Body of pancreas (tissue), 4 donors: ENCODE results near the gene COX19. TPM values are rescaled to one million over a fixed set of nuclear protein-coding genes. Genes with fewer than 3 reads are reported as not detected.
A peak's percentile ranks its signal among the peaks of the same experiment; 100 is the strongest.

Experiments used
- ATAC-seq: fragments of 150-250 bp; one replicate; pipeline ENCODE4 v1.9.1; 2016
- DNase-seq, 4 donors: peaks; one replicate each; pipeline ENCODE4 v3.0.0-alpha.2; 2019
- H3K27ac ChIP-seq, 4 donors: fragments of 200-600 bp; sonication (generic); 1 replicate in 3 of 4; 2 replicates in 1 of 4; pipeline versions ENCODE4 v1.5.1 to v1.6.1; 2016 to 2019; ENCODE audit warnings: mild to moderate bottlenecking in 1 of 4, mixed read lengths in 1 of 4, moderate library complexity in 1 of 4
- H3K27me3 ChIP-seq, 2 donors: fragments of 200-600 bp; sonication (generic); one replicate each; pipeline ENCODE4 v1.6.0; 2016; ENCODE audit warnings: mild to moderate bottlenecking in 1 of 2
- H3K36me3 ChIP-seq, 2 donors: fragments of 200-600 bp; sonication (generic); replicated peaks in 1 of 2; 2 replicates each; pipeline ENCODE4 v1.5.1; 2016; ENCODE audit warnings: low read depth in 2 of 2; ENCODE audit not compliant: insufficient read depth in 1 of 2
- H3K4me1 ChIP-seq: fragments of 200-600 bp; sonication (generic); one replicate; pipeline ENCODE4 v1.6.0; 2016
- H3K4me3 ChIP-seq, 2 donors: fragments of 200-600 bp; sonication (generic); 1 replicate in 1 of 2; 2 replicates in 1 of 2; pipeline ENCODE4 v1.5.1; 2016 to 2019
- H3K9me3 ChIP-seq, 3 donors: fragments of 200-600 bp; sonication (generic); 1 replicate in 2 of 3; 2 replicates in 1 of 3; pipeline ENCODE4 v1.5.1; 2016
- CTCF ChIP-seq, 7 experiments: fragments of 450-650 bp in 4 of 7; fragments of 200-600 bp in 3 of 7; sonication (generic) in 3 of 7; IDR thresholded peaks; one replicate each; pipeline ENCODE4 v1.5.1; 2016 to 2019; ENCODE audit warnings: antibody characterized with exemption in 7 of 7
- POLR2A ChIP-seq, 3 donors: fragments of 450-650 bp; IDR thresholded peaks; one replicate each; pipeline ENCODE4 v1.6.1; 2016; ENCODE audit warnings: antibody characterized with exemption in 3 of 3, mild to moderate bottlenecking in 2 of 3
- WGBS, 2 donors: methylation state at CpG; one replicate each; pipeline ENCODE4 v1.1.5; 2017; 5-methylcytosine and 5-hydroxymethylcytosine counted together
- intact Hi-C: fragments of 100-400 bp; cut with DNase I; formaldehyde crosslinking; loops from one replicate; pipeline ENCODE4 v1.15.1; 2023
- total RNA-seq, 2 donors: library from RNA; depleted of rRNA; stranded (reverse); fragments of >200 nt; gene quantifications; one replicate each; pipeline ENCODE4 v1.1.0, GENCODE V29; 2016

COX19 gene
- total RNA-seq, 2 donors from 2014 or later: 9.6 to 25.1 TPM

DNA sequence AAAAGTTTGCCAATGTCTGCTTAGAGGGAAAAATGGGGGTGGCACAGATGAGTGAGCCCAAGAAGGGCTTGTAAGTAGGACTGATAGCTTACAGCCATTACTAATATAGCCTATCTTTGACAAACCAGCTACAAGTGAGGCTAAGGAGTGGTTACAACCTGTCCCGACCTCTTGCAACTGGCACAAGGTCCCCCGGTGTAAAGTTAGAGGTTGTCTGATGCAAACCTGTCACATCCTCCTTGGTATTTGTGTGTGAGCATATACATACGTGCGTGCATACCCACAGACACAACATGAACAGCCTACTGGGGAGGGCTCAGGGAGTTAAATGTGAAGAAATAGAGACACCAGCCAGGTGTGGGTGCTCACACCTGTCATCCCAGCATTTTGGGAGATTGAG lies 35.5 kb downstream of the COX19 start:
- Histone ChIP-seq H3K27ac (no peak overlapping the region), H3K36me3 (no peaks in the 10 kb centered on the region), H3K27me3 (no peaks in the 10 kb centered on the region), H3K4me3 (no peak overlapping the region), H3K9me3 (no peaks in the 10 kb centered on the region), H3K4me1 (peaks cover 7% of the 10 kb centered on the region)
- DNase-seq (peak in 1 of 4 donors; percentile 3), ATAC-seq (no peak)
- TF ChIP-seq CTCF (IDR thresholded peaks at IDR 0.05) (no peak), POLR2A (IDR thresholded peaks at IDR 0.05) (no peak)
- 95% methylated on average over 4 of the region's 4 CpGs for WGBS, 2 donors
- intact Hi-C loops: no loop called here

DNA sequence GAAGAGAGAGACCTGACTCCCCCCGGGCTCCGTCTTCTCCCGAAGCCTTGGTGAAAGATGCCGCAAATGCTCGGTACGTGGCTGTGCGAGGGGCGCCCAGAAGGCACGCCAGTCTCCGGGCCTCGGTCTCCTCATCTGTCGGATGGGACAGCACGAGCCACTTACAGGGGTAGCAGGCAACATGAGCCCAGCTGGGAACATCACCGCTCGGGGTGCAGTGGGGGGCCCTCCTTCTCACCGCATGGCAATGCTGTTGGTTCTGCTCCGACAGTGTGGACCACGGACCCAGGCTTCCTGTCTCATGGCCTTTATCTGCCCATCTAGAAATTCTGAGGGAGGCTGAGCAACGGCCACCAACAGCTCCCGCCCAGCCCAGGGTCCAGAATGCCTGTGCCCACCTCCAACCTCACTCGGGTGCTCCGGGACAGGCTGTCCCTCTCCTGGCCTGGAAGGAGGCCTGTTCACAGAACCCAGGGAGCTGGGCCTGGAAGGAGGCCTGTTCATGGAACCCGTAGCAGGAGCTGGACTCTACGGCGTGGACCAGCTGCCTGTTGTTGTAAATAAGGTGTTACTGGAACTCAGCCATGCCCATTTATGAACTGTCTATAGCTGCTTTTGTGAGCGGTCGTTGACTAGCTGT lies 36.7 kb downstream of the COX19 start:
- intact Hi-C loops: no loop called here
- 92 to 98% methylated on average over 8 to 27 of the region's 27 CpGs for WGBS, 2 donors
- Histone ChIP-seq H3K27me3 (no peaks in the 10 kb centered on the region), H3K9me3 (no peaks in the 10 kb centered on the region), H3K36me3 (no peaks in the 10 kb centered on the region), H3K27ac (no peak overlapping the region), H3K4me3 (no peak overlapping the region), H3K4me1 (no peaks in the 10 kb centered on the region)
- DNase-seq (peak in 1 of 4 donors; percentile 7), ATAC-seq (no peak)
- no peak for TF ChIP-seq CTCF (IDR thresholded peaks at IDR 0.05)
- no peak for TF ChIP-seq POLR2A (IDR thresholded peaks at IDR 0.05)

- WGBS, 2 donors: 90 to 97% methylated on average over 13 to 16 of the region's 16 CpGs
- no peak for TF ChIP-seq POLR2A (IDR thresholded peaks at IDR 0.05)
- TF ChIP-seq CTCF (IDR thresholded peaks at IDR 0.05): no peak
- no peaks in the 10 kb centered on the region for H3K36me3 ChIP-seq
- H3K27ac ChIP-seq: no peak overlapping the region
- intact Hi-C loops: no loop called here
- no peak overlapping the region for H3K4me3 ChIP-seq
- H3K27me3 ChIP-seq: no peaks in the 10 kb centered on the region
- H3K4me1 ChIP-seq: no peaks in the 10 kb centered on the region
- DNase-seq: no peak
- no peaks in the 10 kb centered on the region for H3K9me3 ChIP-seq
- ATAC-seq: no peak
These were observed 37.4 kb downstream of the COX19 start for GRCh38 chr7:937856-938484.

GRCh38 chr7:936386-937054 lies 38.8 kb downstream of the COX19 start:
- 80 to 86% methylated on average over 13 to 22 of the region's 22 CpGs for WGBS, 2 donors
- DNase-seq: no peak
- H3K4me1 ChIP-seq: no peaks in the 10 kb centered on the region
- no peaks in the 10 kb centered on the region for H3K9me3 ChIP-seq
- intact Hi-C loops: no loop called here
- no peak for TF ChIP-seq CTCF (IDR thresholded peaks at IDR 0.05)
- no peak for TF ChIP-seq POLR2A (IDR thresholded peaks at IDR 0.05)
- no peak for ATAC-seq
- H3K36me3 ChIP-seq: no peaks in the 10 kb centered on the region
- no peak overlapping the region for H3K4me3 ChIP-seq
- H3K27me3 ChIP-seq: no peaks in the 10 kb centered on the region
- no peak overlapping the region for H3K27ac ChIP-seq
